Endothelial cell of umbilical vein (primary cell): ENCODE measurements around the gene INPP4B. TPM values are rescaled to one million over a fixed set of nuclear protein-coding genes. Genes with fewer than 3 reads are reported as not detected.

Experiments
- BruUV-seq: library from RNA; stranded (reverse); fragments of 400-500 nt; replicated peaks from 2 replicates; lab custom pipeline; 2021; lab: Mats Ljungman, UMichigan
- CTCF ChIA-PET: fragments of 300-600, 350-600 bp; sonication (Branson Sonifier 250); formaldehyde crosslinking; loops from one replicate; lab custom pipeline; 2021; ENCODE audit warnings: antibody characterized with exemption, inconsistent platforms; lab: Charles Lee
- POLR2A ChIA-PET: fragments of 300-600, 350-600 bp; sonication (Branson Sonifier 250); formaldehyde crosslinking; loops from one replicate; lab custom pipeline; 2021; ENCODE audit warnings: antibody characterized with exemption, inconsistent platforms; lab: Charles Lee
- DNase-seq: peaks from one replicate; pipeline ENCODE4 v3.0.0-alpha.2; 2011; ENCODE audit warnings: low read depth, low spot score
- FAIRE-seq: peaks from 2 replicates; lab custom pipeline; 2011; peaks lifted over from hg19 to GRCh38; lab: Jason Lieb, UNC
- H2AFZ ChIP-seq: 2 replicates; pipeline ENCODE4 v1.6.0; 2012; ENCODE audit warnings: low read depth, low read length, control low read depth, inconsistent platforms
- H3K27ac ChIP-seq: 2 replicates; pipeline ENCODE4 v1.5.1; 2011; ENCODE audit warnings: low read depth, mild to moderate bottlenecking, control low read depth, low read length, moderate library complexity; ENCODE audit not compliant: insufficient read depth
- H3K27me3 ChIP-seq, 2 experiments: 2 replicates each; pipeline versions ENCODE4 v1.6.0 to v1.6.1; 2011; ENCODE audit warnings: low read length in 2 of 2, mixed read lengths in 1 of 2; ENCODE audit not compliant: control insufficient read depth in 2 of 2, insufficient read depth in 2 of 2
- H3K36me3 ChIP-seq, 2 experiments: 2 replicates in 1 of 2; 3 replicates in 1 of 2; pipeline ENCODE4 v1.5.1; 2011; ENCODE audit warnings: low read length in 2 of 2, mild to moderate bottlenecking in 1 of 2, moderate library complexity in 1 of 2; ENCODE audit not compliant: control insufficient read depth in 2 of 2, insufficient read depth in 2 of 2; ENCODE audit errors: extremely low read depth in 1 of 2
- H3K4me1 ChIP-seq: 3 replicates; pipeline ENCODE4 v1.5.1; 2011; ENCODE audit warnings: mild to moderate bottlenecking, low read length; ENCODE audit not compliant: control insufficient read depth, insufficient read depth; ENCODE audit errors: extremely low read depth
- H3K4me2 ChIP-seq: 2 replicates; pipeline ENCODE4 v1.6.1; 2011; ENCODE audit warnings: low read length, control low read depth, mixed read lengths; ENCODE audit not compliant: insufficient read depth
- H3K4me3 ChIP-seq, 3 experiments: fragments of 200-600 bp in 1 of 3; sonication (generic), shearing (Covaris generic) in 1 of 3; replicated peaks in 1 of 3; 2 replicates each; pipeline ENCODE4 v1.5.1; 2011 to 2016; ENCODE audit warnings: control low read depth in 3 of 3, low read length in 3 of 3, mild to moderate bottlenecking in 2 of 3, inconsistent platforms in 1 of 3, low read depth in 1 of 3, moderate library complexity in 1 of 3; ENCODE audit not compliant: insufficient read depth in 1 of 3
- H3K79me2 ChIP-seq: 2 replicates; pipeline ENCODE4 v1.6.0; 2012; ENCODE audit warnings: low read length, inconsistent platforms; ENCODE audit not compliant: control insufficient read depth, insufficient read depth
- H3K9ac ChIP-seq: replicated peaks from 2 replicates; pipeline ENCODE3; 2011; ENCODE audit warnings: low read length, control low read depth; ENCODE audit not compliant: insufficient read depth; ENCODE audit errors: extremely low read depth
- H3K9me1 ChIP-seq: replicated peaks from 3 replicates; pipeline ENCODE4 v1.6.0; 2011; ENCODE audit warnings: mild to moderate bottlenecking, low read length; ENCODE audit not compliant: control insufficient read depth, insufficient read depth; ENCODE audit errors: extremely low read depth
- H3K9me3 ChIP-seq: replicated peaks from 2 replicates; pipeline ENCODE4 v1.5.1; 2012; ENCODE audit warnings: low read length, inconsistent platforms; ENCODE audit not compliant: control insufficient read depth, insufficient read depth
- H4K20me1 ChIP-seq: replicated peaks from 2 replicates; pipeline ENCODE3; 2011; ENCODE audit warnings: mild to moderate bottlenecking, low read length; ENCODE audit not compliant: control insufficient read depth, insufficient read depth; ENCODE audit errors: extremely low read depth
- EZH2 ChIP-seq: IDR thresholded peaks from 2 replicates; pipeline ENCODE4 v1.6.1; 2012; ENCODE audit warnings: borderline replicate concordance, low read depth, mild to moderate bottlenecking, moderate library complexity, low read length, inconsistent platforms; ENCODE audit not compliant: severe bottlenecking
- FOS ChIP-seq: IDR thresholded peaks from 2 replicates; pipeline ENCODE4 v1.6.1; 2011; ENCODE audit warnings: mild to moderate bottlenecking, low read length, moderate library complexity, borderline replicate concordance; ENCODE audit not compliant: insufficient read depth
- GATA2 ChIP-seq: IDR thresholded peaks from 2 replicates; pipeline ENCODE4 v1.7.0; 2011; ENCODE audit warnings: low read depth, mild to moderate bottlenecking, moderate library complexity, mixed read lengths, low read length; ENCODE audit not compliant: insufficient read length, insufficient read depth
- JUN ChIP-seq: IDR thresholded peaks from 2 replicates; pipeline ENCODE4 v1.6.1; 2011; ENCODE audit warnings: borderline replicate concordance, low read depth; ENCODE audit not compliant: insufficient read length, insufficient read depth
- MAX ChIP-seq: IDR thresholded peaks from 2 replicates; pipeline ENCODE4 v1.6.1; 2011; ENCODE audit not compliant: insufficient read depth, insufficient read length
- MYC ChIP-seq: IDR thresholded peaks from one replicate; pipeline ENCODE4 v1.6.1; 2011; ENCODE audit warnings: mild to moderate bottlenecking, low read depth, low read length
- POLR2A ChIP-seq: IDR thresholded peaks from 2 replicates; pipeline ENCODE4 v1.6.1; 2012; ENCODE audit warnings: low read depth, mild to moderate bottlenecking, control low read depth, low read length
- POLR2AphosphoS5 ChIP-seq: IDR thresholded peaks from 2 replicates; pipeline ENCODE4 v1.6.1; 2012; ENCODE audit warnings: low read depth, mild to moderate bottlenecking, control low read depth, low read length, moderate library complexity; ENCODE audit not compliant: insufficient read depth
- dilution Hi-C: fragments of 300-500 bp; cut with MboI; formaldehyde crosslinking; loops from one replicate; pipeline ENCODE4 v1.15.0; 2019; ENCODE audit warnings: low sequenced_read_pairs; ENCODE audit not compliant: extremely low pct_ligation_motif_present
- intact Hi-C: fragments of 100-400 bp; cut with micrococcal nuclease; formaldehyde crosslinking; loops from one replicate; pipeline ENCODE4 v1.10.0; 2022
- polyA plus RNA-seq, 4 experiments: library from polyadenylated mRNA; depleted of rRNA in 3 of 4; stranded (reverse) in 3 of 4; unstranded in 1 of 4; fragments of >200 nt; gene quantifications; 2 replicates each; pipeline versions ENCODE4 v1.2.1 to v1.2.3, GENCODE V29; 2011 to 2012; ENCODE audit warnings: missing spikeins in 1 of 4
- total RNA-seq: library from RNA; stranded (reverse); gene quantifications from 2 replicates; pipeline ENCODE4 v1.2.3, GENCODE V29; 2021
- TF ChIP-seq, protein P1 (sequence below), 2 donors: IDR thresholded peaks; 1 replicate in 1 of 2; 2 replicates in 1 of 2; pipeline ENCODE4 v1.5.1; 2011; ENCODE audit warnings: low read length in 2 of 2, mild to moderate bottlenecking in 2 of 2, moderate library complexity in 2 of 2, control low read depth in 1 of 2, inconsistent platforms in 1 of 2, low read depth in 1 of 2; ENCODE audit not compliant: insufficient read depth in 1 of 2; ENCODE audit errors: extremely low read depth in 1 of 2

Gene INPP4B
- total and polyA plus RNA-seq, 2 donors (not counting 3 experiments of a cell fraction or from before 2014, with no cell fraction given) = 0.41 to 3.1 TPM

DNA sequence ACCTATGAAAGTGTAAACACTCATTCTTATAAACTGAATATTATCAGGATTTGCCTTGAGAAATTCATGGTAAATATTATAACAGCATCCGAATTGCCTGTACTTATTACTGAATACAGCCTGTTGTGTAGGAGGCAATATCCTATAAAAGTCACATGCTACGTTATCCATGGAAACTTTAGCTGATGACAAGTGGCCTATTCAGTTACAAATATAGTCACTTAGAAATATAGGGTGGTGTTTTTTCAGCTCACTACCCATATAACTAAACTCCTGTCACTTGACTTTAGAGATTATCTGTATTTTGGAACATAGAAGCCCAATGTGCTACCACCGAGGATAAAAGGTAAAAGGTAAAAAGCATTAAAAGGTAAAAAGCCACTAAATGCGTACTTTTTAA, 493.4 kb downstream of the INPP4B start:
- Histone ChIP-seq H3K4me3 (no peak overlapping the region), H3K9me1 (no peaks in the 10 kb centered on the region), H4K20me1 (no peaks in the 10 kb centered on the region), H2AFZ (no peak overlapping the region), H3K27ac (no peak overlapping the region), H3K9me3 (no peaks in the 10 kb centered on the region), H3K9ac (peak overlapping the region; percentile 53), H3K4me2 (peak overlapping the region; percentile 78), H3K79me2 (no peaks in the 10 kb centered on the region), H3K4me1 (peaks cover 21% of the 10 kb centered on the region), H3K27me3 (no peaks in the 10 kb centered on the region), H3K36me3 (no peaks in the 10 kb centered on the region)
- no peak for TF ChIP-seq EZH2
- TF ChIP-seq JUN = no peak
- no peak for TF ChIP-seq POLR2AphosphoS5
- TF ChIP-seq, protein P1, sequence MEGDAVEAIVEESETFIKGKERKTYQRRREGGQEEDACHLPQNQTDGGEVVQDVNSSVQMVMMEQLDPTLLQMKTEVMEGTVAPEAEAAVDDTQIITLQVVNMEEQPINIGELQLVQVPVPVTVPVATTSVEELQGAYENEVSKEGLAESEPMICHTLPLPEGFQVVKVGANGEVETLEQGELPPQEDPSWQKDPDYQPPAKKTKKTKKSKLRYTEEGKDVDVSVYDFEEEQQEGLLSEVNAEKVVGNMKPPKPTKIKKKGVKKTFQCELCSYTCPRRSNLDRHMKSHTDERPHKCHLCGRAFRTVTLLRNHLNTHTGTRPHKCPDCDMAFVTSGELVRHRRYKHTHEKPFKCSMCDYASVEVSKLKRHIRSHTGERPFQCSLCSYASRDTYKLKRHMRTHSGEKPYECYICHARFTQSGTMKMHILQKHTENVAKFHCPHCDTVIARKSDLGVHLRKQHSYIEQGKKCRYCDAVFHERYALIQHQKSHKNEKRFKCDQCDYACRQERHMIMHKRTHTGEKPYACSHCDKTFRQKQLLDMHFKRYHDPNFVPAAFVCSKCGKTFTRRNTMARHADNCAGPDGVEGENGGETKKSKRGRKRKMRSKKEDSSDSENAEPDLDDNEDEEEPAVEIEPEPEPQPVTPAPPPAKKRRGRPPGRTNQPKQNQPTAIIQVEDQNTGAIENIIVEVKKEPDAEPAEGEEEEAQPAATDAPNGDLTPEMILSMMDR (IDR thresholded peaks at IDR 0.05; ENCODE audit: extremely low read depth in 1 of 2, insufficient read depth in 1 of 2, low read depth in 1 of 2, low read length in 2 of 2) = no peak
- no peak for TF ChIP-seq FOS
- no peak for TF ChIP-seq MYC
- TF ChIP-seq POLR2A = no peak
- no peak for TF ChIP-seq MAX
- no peak for TF ChIP-seq GATA2
- CTCF ChIA-PET = interaction anchor here (1.1 to 5.7 kb wide), 20 partner anchors 14 to 1023 kb away, joined by 3 to 91 read pairs (median 4); no protein-coding TSS in a partner anchor
- no peak for FAIRE-seq
- intact Hi-C loops (loop anchor here (1.0 to 5.0 kb wide), 11 partner anchors 15 to 1194 kb away; no protein-coding TSS in a partner anchor), dilution Hi-C loops (no loop called here)
- peak; percentile 30 for DNase-seq
- BruUV-seq = no TSS peak
- POLR2A ChIA-PET = no interaction called here
